ENCODE measurements around the gene ENDOV. TPM values are rescaled to one million over a fixed set of nuclear protein-coding genes. Genes with fewer than 3 reads are reported as not detected.

ENDOV gene
- polyA plus RNA-seq, 2 of the 4 experiments (the other 2 are of a cell fraction): 33.2 to 42.6 TPM

DNA sequence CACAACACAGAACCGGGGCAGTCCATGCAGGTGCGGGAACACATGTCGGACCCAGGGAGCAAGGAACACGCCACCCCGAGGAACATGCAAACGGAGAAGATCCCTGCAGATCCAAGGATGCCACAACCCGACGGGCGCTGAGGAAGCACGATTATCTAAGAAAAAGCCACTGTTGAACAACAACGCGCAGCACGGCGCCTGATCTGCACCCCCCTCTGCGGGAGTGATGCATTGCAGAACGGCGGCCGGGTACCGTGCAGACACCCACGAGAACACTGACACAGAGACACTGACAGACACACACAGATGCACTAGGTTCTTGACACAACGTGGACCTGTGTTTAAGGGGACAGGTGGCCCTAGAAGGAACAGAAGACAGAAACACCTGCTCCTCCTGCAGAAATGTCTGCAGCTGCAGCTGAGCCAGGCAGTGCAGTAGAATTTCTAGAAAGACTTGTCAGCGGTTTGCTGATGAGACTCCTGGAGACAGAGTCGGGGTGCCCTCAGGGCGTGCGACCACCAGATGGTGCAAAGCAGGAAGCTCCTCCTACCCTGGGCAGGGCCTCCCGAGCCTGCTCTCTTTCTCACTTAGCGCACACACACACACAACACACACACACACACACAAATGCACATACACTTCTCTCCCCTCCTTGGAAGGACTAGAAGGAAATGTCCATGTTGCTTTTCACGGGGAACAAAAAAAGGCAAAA, 54.0 kb downstream of the ENDOV start:
- no peak for FAIRE-seq
- CTCF ChIA-PET: interaction anchor here (0.5 to 3.3 kb wide), 6 partner anchors 9 to 181 kb away, joined by 4 to 11 read pairs (median 6); no protein-coding TSS in a partner anchor
- no peak overlapping the region for H3K4me3 ChIP-seq
- H3K4me1 ChIP-seq: no peaks in the 10 kb centered on the region; the same call in 2 of the 3 replicates
- H3K9me3 ChIP-seq: no peaks in the 10 kb centered on the region
- no peak overlapping the region for H3K4me2 ChIP-seq
- no peak for ATAC-seq
- DNase-seq (ENCODE audit: low read depth in 1 of 2, low spot score in 1 of 2): no peak
- TF ChIP-seq JUN (IDR thresholded peaks at IDR 0.05): no peak; a peak in 1 of 5 replicates
- no peak for TF ChIP-seq KDM5A (IDR thresholded peaks at IDR 0.05)
- TF ChIP-seq FOSL2 (IDR thresholded peaks at IDR 0.05): no peak
- no peak for TF ChIP-seq FOSL2 (CRISPR knock-in tag; IDR thresholded peaks at IDR 0.05)
- TF ChIP-seq CEBPB (IDR thresholded peaks at IDR 0.05): no peak
- no peak for TF ChIP-seq ZSCAN20 (CRISPR knock-in tag; IDR thresholded peaks at IDR 0.05)
- TF ChIP-seq EHMT2 (IDR thresholded peaks at IDR 0.05; ENCODE audit: low read depth): no peak
- no peak for TF ChIP-seq ESRRA (IDR thresholded peaks at IDR 0.05; ENCODE audit: borderline replicate concordance, low read length)
- TF ChIP-seq, protein P1, sequence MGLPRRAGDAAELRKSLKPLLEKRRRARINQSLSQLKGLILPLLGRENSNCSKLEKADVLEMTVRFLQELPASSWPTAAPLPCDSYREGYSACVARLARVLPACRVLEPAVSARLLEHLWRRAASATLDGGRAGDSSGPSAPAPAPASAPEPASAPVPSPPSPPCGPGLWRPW (IDR thresholded peaks at IDR 0.05): no peak
- TF ChIP-seq, protein P2, sequence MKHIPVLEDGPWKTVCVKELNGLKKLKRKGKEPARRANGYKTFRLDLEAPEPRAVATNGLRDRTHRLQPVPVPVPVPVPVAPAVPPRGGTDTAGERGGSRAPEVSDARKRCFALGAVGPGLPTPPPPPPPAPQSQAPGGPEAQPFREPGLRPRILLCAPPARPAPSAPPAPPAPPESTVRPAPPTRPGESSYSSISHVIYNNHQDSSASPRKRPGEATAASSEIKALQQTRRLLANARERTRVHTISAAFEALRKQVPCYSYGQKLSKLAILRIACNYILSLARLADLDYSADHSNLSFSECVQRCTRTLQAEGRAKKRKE (CRISPR knock-in tag; IDR thresholded peaks at IDR 0.05; ENCODE audit: low read depth): no peak
- TF ChIP-seq, protein P3, sequence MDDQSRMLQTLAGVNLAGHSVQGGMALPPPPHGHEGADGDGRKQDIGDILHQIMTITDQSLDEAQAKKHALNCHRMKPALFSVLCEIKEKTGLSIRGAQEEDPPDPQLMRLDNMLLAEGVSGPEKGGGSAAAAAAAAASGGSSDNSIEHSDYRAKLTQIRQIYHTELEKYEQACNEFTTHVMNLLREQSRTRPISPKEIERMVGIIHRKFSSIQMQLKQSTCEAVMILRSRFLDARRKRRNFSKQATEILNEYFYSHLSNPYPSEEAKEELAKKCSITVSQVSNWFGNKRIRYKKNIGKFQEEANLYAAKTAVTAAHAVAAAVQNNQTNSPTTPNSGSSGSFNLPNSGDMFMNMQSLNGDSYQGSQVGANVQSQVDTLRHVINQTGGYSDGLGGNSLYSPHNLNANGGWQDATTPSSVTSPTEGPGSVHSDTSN (IDR thresholded peaks at IDR 0.05): no peak
- POLR2A ChIA-PET: interaction anchor here (1.0 kb wide), 1 partner anchor 14 kb away, joined by 3 read pairs; no protein-coding TSS in a partner anchor
- H3K27ac ChIP-seq: no peak overlapping the region
- WGBS (ENCODE audit: missing lambda C conversion rate): 75% methylated on average over 28 of the region's 28 CpGs

DNA sequence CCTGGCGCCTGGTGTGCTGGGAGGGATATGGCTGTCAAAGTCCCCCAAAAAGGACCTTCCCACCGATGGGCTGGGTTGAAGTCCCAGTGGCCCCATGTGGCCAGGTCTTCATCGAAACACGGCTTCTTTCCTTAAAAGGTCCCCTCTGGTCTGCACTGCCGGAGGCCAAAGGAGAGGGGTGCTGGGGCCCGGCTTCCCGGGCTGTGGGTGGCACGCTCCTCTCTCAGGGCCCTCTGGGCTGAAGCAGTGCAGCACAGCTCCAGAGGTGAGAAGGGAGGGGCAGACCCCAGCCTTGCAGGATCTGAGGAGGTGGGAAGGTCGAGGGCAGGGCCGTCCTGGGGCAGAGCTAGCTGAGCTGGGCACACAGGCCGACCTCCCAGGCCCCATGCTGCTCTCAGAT, 54.7 kb downstream of the ENDOV start:
- H3K4me2 ChIP-seq: no peak overlapping the region
- ChIA-PET POLR2A (interaction anchor here (1.0 kb wide), 1 partner anchor 15 kb away, joined by 3 read pairs; no protein-coding TSS in a partner anchor), CTCF (interaction anchor here (0.5 to 3.3 kb wide), 5 partner anchors 8 to 106 kb away, joined by 4 to 11 read pairs (median 6); no protein-coding TSS in a partner anchor)
- no peak for ATAC-seq
- H3K4me3 ChIP-seq: no peak overlapping the region
- H3K4me1 ChIP-seq: peaks cover 3% of the 10 kb centered on the region; the same call in 1 of the 3 replicates
- 67% methylated on average over 10 of the region's 11 CpGs for whole genome bisulfite sequencing (ENCODE audit: missing lambda C conversion rate)
- FAIRE-seq: no peak
- H3K9me3 ChIP-seq: no peaks in the 10 kb centered on the region
- no peak overlapping the region for H3K27ac ChIP-seq
- no peak for DNase-seq (ENCODE audit: low read depth in 1 of 2, low spot score in 1 of 2)
- TF ChIP-seq HOXB5 (CRISPR knock-in tag; IDR thresholded peaks at IDR 0.05) (no peak), NFE2L2 (conservative IDR thresholded peaks at IDR 0.05; ENCODE audit: low read length) (no peak)

DNA sequence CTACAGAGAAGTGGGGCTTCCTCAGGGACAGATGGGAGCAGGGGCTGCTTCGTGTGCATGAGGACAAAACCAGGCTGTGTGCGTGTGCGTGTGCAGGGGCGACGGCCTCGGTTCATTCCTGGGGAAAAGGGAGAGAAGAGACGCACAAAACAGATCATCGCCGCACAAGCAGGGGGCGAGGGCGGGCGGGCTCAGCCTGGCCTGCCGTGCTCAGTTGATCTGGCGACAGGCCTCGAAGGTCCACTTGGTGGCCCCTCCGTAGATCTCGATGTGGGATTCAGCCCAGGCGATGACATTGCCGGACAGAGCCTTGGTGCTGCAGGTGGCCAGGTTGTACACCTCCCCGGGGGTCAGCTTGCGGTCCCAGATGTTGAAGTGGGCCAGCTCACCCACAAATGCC, 55.6 kb downstream of the ENDOV start:
- no peak for FAIRE-seq
- Histone ChIP-seq H3K4me1 (peaks cover 12% of the 10 kb centered on the region; the same call in 2 of the 3 replicates), H3K4me2 (no peak overlapping the region), H3K9me3 (no peaks in the 10 kb centered on the region), H3K4me3 (no peak overlapping the region), H3K27ac (no peak overlapping the region)
- TF ChIP-seq FOSL2 (IDR thresholded peaks at IDR 0.05) (no peak), FOSL2 (CRISPR knock-in tag; IDR thresholded peaks at IDR 0.05) (no peak), NPAS2 (CRISPR knock-in tag; IDR thresholded peaks at IDR 0.05; ENCODE audit: borderline replicate concordance) (no peak), EHMT2 (IDR thresholded peaks at IDR 0.05; ENCODE audit: low read depth) (no peak), EP300 (IDR thresholded peaks at IDR 0.05) (no peak), SMC3 (IDR thresholded peaks at IDR 0.05) (no peak), KDM1A (IDR thresholded peaks at IDR 0.05; ENCODE audit: low read depth) (no peak), RARB (CRISPR knock-in tag; IDR thresholded peaks at IDR 0.05) (no peak), ZC3H11A (IDR thresholded peaks at IDR 0.05) (no peak), NFE2L2 (conservative IDR thresholded peaks at IDR 0.05; ENCODE audit: low read length) (no peak), CBX2 (IDR thresholded peaks at IDR 0.05; ENCODE audit: borderline replicate concordance, low read depth) (no peak), KDM5A (IDR thresholded peaks at IDR 0.05) (no peak), HEYL (CRISPR knock-in tag; IDR thresholded peaks at IDR 0.05) (no peak), HOXB13 (CRISPR knock-in tag; IDR thresholded peaks at IDR 0.05; ENCODE audit: low read depth) (no peak)
- TF ChIP-seq, protein P4, sequence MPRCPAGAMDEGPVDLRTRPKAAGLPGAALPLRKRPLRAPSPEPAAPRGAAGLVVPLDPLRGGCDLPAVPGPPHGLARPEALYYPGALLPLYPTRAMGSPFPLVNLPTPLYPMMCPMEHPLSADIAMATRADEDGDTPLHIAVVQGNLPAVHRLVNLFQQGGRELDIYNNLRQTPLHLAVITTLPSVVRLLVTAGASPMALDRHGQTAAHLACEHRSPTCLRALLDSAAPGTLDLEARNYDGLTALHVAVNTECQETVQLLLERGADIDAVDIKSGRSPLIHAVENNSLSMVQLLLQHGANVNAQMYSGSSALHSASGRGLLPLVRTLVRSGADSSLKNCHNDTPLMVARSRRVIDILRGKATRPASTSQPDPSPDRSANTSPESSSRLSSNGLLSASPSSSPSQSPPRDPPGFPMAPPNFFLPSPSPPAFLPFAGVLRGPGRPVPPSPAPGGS (IDR thresholded peaks at IDR 0.05): no peak
- DNase-seq (ENCODE audit: low read depth in 1 of 2, low spot score in 1 of 2): no peak
- WGBS (ENCODE audit: missing lambda C conversion rate): 83% methylated on average over 21 of the region's 21 CpGs
- POLR2A ChIA-PET: no interaction called here
- no peak for ATAC-seq
- CTCF ChIA-PET: interaction anchor here (1.1 to 3.3 kb wide), 3 partner anchors 43 to 396 kb away, joined by 3 to 11 read pairs (median 6); no protein-coding TSS in a partner anchor
